CD4-positive, alpha-beta memory T cell (primary cell): ENCODE data around the gene NBAS. TPM values are rescaled to one million over a fixed set of nuclear protein-coding genes. Genes with fewer than 3 reads are reported as not detected.

Source experiments
- CTCF ChIA-PET: fragments of 350-600 bp; sonication (Branson Sonifier 250); formaldehyde crosslinking; loops from one replicate; lab custom pipeline; 2021; ENCODE audit warnings: inconsistent platforms; ENCODE audit not compliant: partially characterized antibody; lab: Charles Lee
- POLR2A ChIA-PET: fragments of 350-600 bp; sonication (Branson Sonifier 250); formaldehyde crosslinking; loops from one replicate; lab custom pipeline; 2021; ENCODE audit not compliant: partially characterized antibody; lab: Charles Lee
- DNase-seq, 5 donors: peaks; one replicate each; pipeline versions ENCODE4 v3.0.0 to v3.0.0-alpha.2; 2020 to 2022; ENCODE audit warnings: mixed read lengths in 1 of 5
- H3K27ac ChIP-seq: one replicate; pipeline ENCODE4 v1.7.0; 2013; ENCODE audit warnings: low read depth, low read length
- H3K27me3 ChIP-seq: 2 replicates; pipeline ENCODE4 v1.7.0; 2013; ENCODE audit warnings: mild to moderate bottlenecking, low read length, moderate library complexity; ENCODE audit not compliant: insufficient read depth
- H3K36me3 ChIP-seq: 2 replicates; pipeline ENCODE4 v1.7.0; 2013; ENCODE audit warnings: mild to moderate bottlenecking, low read length, moderate library complexity; ENCODE audit not compliant: insufficient read depth
- H3K4me1 ChIP-seq: 2 replicates; pipeline ENCODE4 v1.7.0; 2013; ENCODE audit warnings: mild to moderate bottlenecking, low read length, moderate library complexity; ENCODE audit not compliant: insufficient read depth
- H3K4me3 ChIP-seq, 2 donors: one replicate each; pipeline ENCODE4 v1.7.0; 2013; ENCODE audit warnings: low read length in 2 of 2, mild to moderate bottlenecking in 1 of 2
- H3K9me3 ChIP-seq, 2 donors: one replicate each; pipeline ENCODE4 v1.7.0; 2013; ENCODE audit warnings: low read length in 2 of 2, control low read depth in 1 of 2; ENCODE audit not compliant: control insufficient read depth in 1 of 2
- H3K27ac Mint-ChIP-seq, 7 donors: one replicate each; pipeline ENCODE4 v1.8.0; 2020 to 2021; ENCODE audit warnings: mixed read lengths in 7 of 7, mild to moderate bottlenecking in 6 of 7, inconsistent platforms in 3 of 7, moderate library complexity in 3 of 7
- H3K27me3 Mint-ChIP-seq, 2 donors: one replicate each; pipeline ENCODE4 v1.8.0; 2020 to 2021; ENCODE audit warnings: mixed read lengths in 2 of 2
- H3K36me3 Mint-ChIP-seq, 2 donors: one replicate each; pipeline ENCODE4 v1.8.0; 2020 to 2021; ENCODE audit warnings: mixed read lengths in 2 of 2, inconsistent platforms in 1 of 2, mild to moderate bottlenecking in 1 of 2
- H3K4me1 Mint-ChIP-seq, 4 donors: one replicate each; pipeline ENCODE4 v1.8.0; 2020 to 2021; ENCODE audit warnings: mixed read lengths in 4 of 4, mild to moderate bottlenecking in 1 of 4
- H3K4me3 Mint-ChIP-seq, 8 donors: one replicate each; pipeline ENCODE4 v1.8.0; 2020 to 2021; ENCODE audit warnings: mixed read lengths in 8 of 8, mild to moderate bottlenecking in 7 of 8, moderate library complexity in 6 of 8, inconsistent platforms in 3 of 8
- H3K9me3 Mint-ChIP-seq, 8 donors: one replicate each; pipeline ENCODE4 v1.8.0; 2020 to 2021; ENCODE audit warnings: mixed read lengths in 8 of 8, mild to moderate bottlenecking in 5 of 8, inconsistent platforms in 3 of 8, moderate library complexity in 1 of 8
- intact Hi-C: fragments of 100-400 bp; cut with micrococcal nuclease; formaldehyde crosslinking; loops from one replicate; pipeline ENCODE4 v1.15.1; 2023
- polyA plus RNA-seq, 2 donors: library from polyadenylated mRNA; unstranded; fragments of 300-500 nt; fragmentation: Illumina TruSeq; gene quantifications; one replicate each; pipeline ENCODE4 v1.2.3, GENCODE V29; 2021
- total RNA-seq, 2 experiments: library from RNA; stranded (reverse); gene quantifications; one replicate each; pipeline ENCODE4 v1.2.3, GENCODE V29; 2021

Gene NBAS
- total and polyA plus RNA-seq, 4 experiments from 2014 or later = 16.1 to 37.0 (median 27.1) TPM

GRCh38 chr2:15579641-15580040, 18.5 kb upstream of the NBAS start:
- no peak overlapping the region for H3K4me3 ChIP-seq
- H3K27me3 ChIP-seq = no peaks in the 10 kb centered on the region
- intact Hi-C loops = no loop called here
- Mint-ChIP-seq H3K27me3 (peaks cover 0 to 1% of the 10 kb centered on the region in 2 donors), H3K4me1 (no peaks in the 10 kb centered on the region), H3K4me3 (no peak overlapping the region), H3K36me3 (no peaks in the 10 kb centered on the region), H3K27ac (no peak overlapping the region), H3K9me3 (no peaks in the 10 kb centered on the region)
- H3K9me3 ChIP-seq = no peaks in the 10 kb centered on the region
- H3K4me1 ChIP-seq = no peaks in the 10 kb centered on the region
- no peaks in the 10 kb centered on the region for H3K36me3 ChIP-seq
- H3K27ac ChIP-seq = no peak overlapping the region
- DNase-seq = no peak
- CTCF ChIA-PET = interaction anchor here (0.9 kb wide), 2 partner anchors 10 to 34 kb away, joined by 3 to 4 read pairs; no protein-coding TSS in a partner anchor
- POLR2A ChIA-PET = no interaction called here

- no peaks in the 10 kb centered on the region for H3K4me1 Mint-ChIP-seq
- no peak overlapping the region for H3K4me3 Mint-ChIP-seq
- POLR2A ChIA-PET = interaction anchor here (1.6 kb wide), 2 partner anchors 15 kb away, joined by 4 to 8 read pairs; partner anchors contain the start of genes DDX1 and NBAS
Measured at GRCh38 chr2:15577071-15577735, 16.1 kb upstream of the NBAS start.

GRCh38 chr2:15571729-15572128, 10.6 kb upstream of the NBAS start:
- CTCF ChIA-PET = no interaction called here
- intact Hi-C loops = no loop called here
- Mint-ChIP-seq H3K4me3 (no peak overlapping the region), H3K9me3 (no peaks in the 10 kb centered on the region), H3K36me3 (no peaks in the 10 kb centered on the region), H3K27me3 (peaks cover 1 to 2% of the 10 kb centered on the region in 2 donors), H3K4me1 (no peaks in the 10 kb centered on the region), H3K27ac (no peak overlapping the region)
- Histone ChIP-seq H3K36me3 (no peaks in the 10 kb centered on the region), H3K4me3 (no peak overlapping the region), H3K27ac (no peak overlapping the region), H3K4me1 (no peaks in the 10 kb centered on the region), H3K9me3 (no peaks in the 10 kb centered on the region), H3K27me3 (no peaks in the 10 kb centered on the region)
- POLR2A ChIA-PET = no interaction called here
- no peak for DNase-seq

More at GRCh38 chr2:15577071-15577735, 16.1 kb upstream of the NBAS start:
- no peak overlapping the region for H3K4me3 ChIP-seq
- DNase-seq = peak; percentile 74 to 85 (median 77)
- H3K9me3 ChIP-seq = no peaks in the 10 kb centered on the region
- CTCF ChIA-PET = interaction anchor here (0.6 to 4.0 kb wide), 30 partner anchors 9 to 674 kb away, joined by 3 to 61 read pairs (median 4); partner anchors contain the start of genes DDX1 and NBAS
- H3K36me3 ChIP-seq = no peaks in the 10 kb centered on the region
- H3K9me3 Mint-ChIP-seq = no peaks in the 10 kb centered on the region
- H3K27ac ChIP-seq = no peak overlapping the region
- no peak overlapping the region for H3K27ac Mint-ChIP-seq
- no peaks in the 10 kb centered on the region for H3K4me1 ChIP-seq
- no peaks in the 10 kb centered on the region for H3K27me3 ChIP-seq
- peaks cover 0 to 1% of the 10 kb centered on the region in 2 donors for H3K27me3 Mint-ChIP-seq
- intact Hi-C loops = loop anchor here (1.0 kb wide), 1 partner anchor 16 kb away; the partner anchor contains the start of gene NBAS
- H3K36me3 Mint-ChIP-seq = no peaks in the 10 kb centered on the region

- Mint-ChIP-seq H3K27ac (no peak overlapping the region), H3K36me3 (no peaks in the 10 kb centered on the region), H3K27me3 (peaks cover 0 to 2% of the 10 kb centered on the region in 2 donors), H3K9me3 (no peaks in the 10 kb centered on the region), H3K4me1 (no peaks in the 10 kb centered on the region), H3K4me3 (no peak overlapping the region)
- CTCF ChIA-PET = interaction anchor here (0.7 kb wide), 1 partner anchor 9 kb away, joined by 3 read pairs; no protein-coding TSS in a partner anchor
- intact Hi-C loops = no loop called here
- POLR2A ChIA-PET = no interaction called here
- Histone ChIP-seq H3K36me3 (no peaks in the 10 kb centered on the region), H3K4me1 (no peaks in the 10 kb centered on the region), H3K27me3 (no peaks in the 10 kb centered on the region), H3K9me3 (no peaks in the 10 kb centered on the region), H3K4me3 (no peak overlapping the region), H3K27ac (no peak overlapping the region)
- DNase-seq = no peak
Measured at GRCh38 chr2:15570104-15570503, 9.0 kb upstream of the NBAS start.

- POLR2A ChIA-PET = no interaction called here
- Histone ChIP-seq H3K4me3 (no peak overlapping the region), H3K9me3 (no peaks in the 10 kb centered on the region), H3K27ac (no peak overlapping the region), H3K27me3 (no peaks in the 10 kb centered on the region), H3K36me3 (no peaks in the 10 kb centered on the region), H3K4me1 (no peaks in the 10 kb centered on the region)
- peaks cover 0 to 2% of the 10 kb centered on the region in 2 donors for H3K27me3 Mint-ChIP-seq
- no peak for DNase-seq
- no peaks in the 10 kb centered on the region for H3K36me3 Mint-ChIP-seq
- CTCF ChIA-PET = interaction anchor here (3.3 kb wide), 1 partner anchor 8 kb away, joined by 20 read pairs; no protein-coding TSS in a partner anchor
- H3K9me3 Mint-ChIP-seq = no peaks in the 10 kb centered on the region
- no peaks in the 10 kb centered on the region for H3K4me1 Mint-ChIP-seq
- intact Hi-C loops = loop anchor here (10.0 kb wide), 1 partner anchor 394 kb away; no protein-coding TSS in a partner anchor
- H3K27ac Mint-ChIP-seq = no peak overlapping the region
- no peak overlapping the region for H3K4me3 Mint-ChIP-seq
Measured at GRCh38 chr2:15568874-15569273, 7.7 kb upstream of the NBAS start.

- ChIA-PET POLR2A (no interaction called here), CTCF (interaction anchor here (3.3 kb wide), 1 partner anchor 10 kb away, joined by 20 read pairs; no protein-coding TSS in a partner anchor)
Measured at GRCh38 chr2:15566912-15567311, 5.8 kb upstream of the NBAS start.

GRCh38 chr2:15565994-15566671, 5.0 kb upstream of the NBAS start:
- peaks cover 8 to 19% (median 14%) of the 10 kb centered on the region in 4 donors for H3K4me1 Mint-ChIP-seq
- ChIA-PET CTCF (interaction anchor here (1.1 to 3.3 kb wide), 2 partner anchors 11 kb away, joined by 7 to 20 read pairs; no protein-coding TSS in a partner anchor), POLR2A (no interaction called here)
- H3K36me3 ChIP-seq = no peaks in the 10 kb centered on the region
- H3K9me3 ChIP-seq = no peaks in the 10 kb centered on the region
- H3K4me3 Mint-ChIP-seq = no peak overlapping the region
- no peaks in the 10 kb centered on the region for H3K9me3 Mint-ChIP-seq
- no peaks in the 10 kb centered on the region for H3K27me3 ChIP-seq
- no peak for DNase-seq
- H3K4me3 ChIP-seq = no peak overlapping the region
- no peak overlapping the region for H3K27ac ChIP-seq
- intact Hi-C loops = loop anchor here (10.0 kb wide), 1 partner anchor 391 kb away; no protein-coding TSS in a partner anchor
- peaks cover 0 to 2% of the 10 kb centered on the region in 2 donors for H3K27me3 Mint-ChIP-seq
- H3K4me1 ChIP-seq = peaks cover 4% of the 10 kb centered on the region
- H3K27ac Mint-ChIP-seq = no peak overlapping the region
- H3K36me3 Mint-ChIP-seq = peaks cover 0 to 2% of the 10 kb centered on the region in 2 donors

More at GRCh38 chr2:15566912-15567311, 5.8 kb upstream of the NBAS start:
- Mint-ChIP-seq H3K4me3 (no peak overlapping the region), H3K9me3 (no peaks in the 10 kb centered on the region), H3K27ac (no peak overlapping the region), H3K36me3 (no peaks in the 10 kb centered on the region), H3K27me3 (peaks cover 0 to 2% of the 10 kb centered on the region in 2 donors), H3K4me1 (peaks cover 4 to 13% (median 8%) of the 10 kb centered on the region in 4 donors)
- H3K9me3 ChIP-seq = no peaks in the 10 kb centered on the region
- H3K4me3 ChIP-seq = no peak overlapping the region
- intact Hi-C loops = loop anchor here (10.0 kb wide), 1 partner anchor 392 kb away; no protein-coding TSS in a partner anchor
- no peak overlapping the region for H3K27ac ChIP-seq
- H3K36me3 ChIP-seq = no peaks in the 10 kb centered on the region
- peaks cover 4% of the 10 kb centered on the region for H3K4me1 ChIP-seq
- no peaks in the 10 kb centered on the region for H3K27me3 ChIP-seq
- DNase-seq = no peak
